Ovary (tissue), 3 donors: ENCODE measurements around the gene ROBO4.

Source experiments
- POLR2A ChIP-seq: fragments of 450-650 bp; IDR thresholded peaks from one replicate; pipeline ENCODE4 v1.6.1; 2017; ENCODE audit warnings: antibody characterized with exemption, mild to moderate bottlenecking, moderate library complexity
- TF ChIP-seq, protein P1 (sequence below), 3 donors: fragments of 450-650 bp in 2 of 3; fragments of 200-600 bp in 1 of 3; IDR thresholded peaks; one replicate each; pipeline versions ENCODE4 v1.5.1 to v1.8.0; 2016 to 2022; ENCODE audit warnings: antibody characterized with exemption in 3 of 3, mild to moderate bottlenecking in 1 of 3
- donor health status: DM: no; HTN: no; CAD: no.

DNA sequence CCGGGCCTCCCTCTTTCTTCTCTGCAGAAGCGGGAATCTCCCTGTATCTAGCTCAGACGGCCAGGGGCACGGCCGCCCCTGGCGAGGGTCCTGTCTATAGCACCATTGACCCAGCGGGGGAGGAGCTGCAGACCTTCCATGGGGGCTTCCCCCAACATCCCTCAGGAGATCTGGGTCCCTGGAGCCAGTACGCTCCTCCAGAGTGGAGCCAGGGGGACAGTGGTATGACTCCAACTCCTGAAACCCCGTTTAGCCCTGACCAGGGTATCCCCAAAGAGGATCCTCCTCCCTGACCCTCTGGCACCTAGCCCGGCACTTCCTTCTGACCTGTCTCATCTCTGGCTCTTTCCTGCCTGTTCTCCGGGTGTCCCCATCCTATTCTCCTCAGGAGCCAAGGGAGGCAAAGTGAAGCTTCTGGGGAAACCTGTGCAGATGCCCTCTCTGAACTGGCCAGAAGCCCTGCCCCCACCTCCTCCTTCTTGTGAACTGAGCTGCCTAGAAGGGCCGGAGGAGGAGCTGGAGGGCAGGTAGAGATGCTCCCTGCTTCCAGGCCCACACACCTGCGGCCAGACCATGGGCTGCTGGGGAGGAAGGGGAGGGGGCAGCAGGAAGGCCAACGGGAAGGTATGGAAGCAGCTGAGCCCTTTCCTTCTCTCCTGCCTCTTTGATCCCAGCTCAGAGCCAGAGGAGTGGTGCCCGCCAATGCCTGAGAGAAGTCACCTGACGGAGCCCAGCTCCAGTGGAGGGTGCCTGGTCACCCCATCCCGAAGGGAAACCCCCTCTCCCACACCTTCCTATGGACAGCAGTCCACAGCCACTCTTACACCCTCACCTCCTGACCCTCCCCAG lies 19.5 kb downstream of the ROBO4 start:
- TF ChIP-seq, protein P1, sequence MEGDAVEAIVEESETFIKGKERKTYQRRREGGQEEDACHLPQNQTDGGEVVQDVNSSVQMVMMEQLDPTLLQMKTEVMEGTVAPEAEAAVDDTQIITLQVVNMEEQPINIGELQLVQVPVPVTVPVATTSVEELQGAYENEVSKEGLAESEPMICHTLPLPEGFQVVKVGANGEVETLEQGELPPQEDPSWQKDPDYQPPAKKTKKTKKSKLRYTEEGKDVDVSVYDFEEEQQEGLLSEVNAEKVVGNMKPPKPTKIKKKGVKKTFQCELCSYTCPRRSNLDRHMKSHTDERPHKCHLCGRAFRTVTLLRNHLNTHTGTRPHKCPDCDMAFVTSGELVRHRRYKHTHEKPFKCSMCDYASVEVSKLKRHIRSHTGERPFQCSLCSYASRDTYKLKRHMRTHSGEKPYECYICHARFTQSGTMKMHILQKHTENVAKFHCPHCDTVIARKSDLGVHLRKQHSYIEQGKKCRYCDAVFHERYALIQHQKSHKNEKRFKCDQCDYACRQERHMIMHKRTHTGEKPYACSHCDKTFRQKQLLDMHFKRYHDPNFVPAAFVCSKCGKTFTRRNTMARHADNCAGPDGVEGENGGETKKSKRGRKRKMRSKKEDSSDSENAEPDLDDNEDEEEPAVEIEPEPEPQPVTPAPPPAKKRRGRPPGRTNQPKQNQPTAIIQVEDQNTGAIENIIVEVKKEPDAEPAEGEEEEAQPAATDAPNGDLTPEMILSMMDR (IDR thresholded peaks at IDR 0.05): no peak
- no peak for TF ChIP-seq POLR2A
